ENCODE data around the gene MVD. TPM values are rescaled to one million over a fixed set of nuclear protein-coding genes. Genes with fewer than 3 reads are reported as not detected.

Gene MVD
- total RNA-seq, 6 experiments from 2014 or later: 10.2 to 57.1 (median 15.2) TPM

DNA sequence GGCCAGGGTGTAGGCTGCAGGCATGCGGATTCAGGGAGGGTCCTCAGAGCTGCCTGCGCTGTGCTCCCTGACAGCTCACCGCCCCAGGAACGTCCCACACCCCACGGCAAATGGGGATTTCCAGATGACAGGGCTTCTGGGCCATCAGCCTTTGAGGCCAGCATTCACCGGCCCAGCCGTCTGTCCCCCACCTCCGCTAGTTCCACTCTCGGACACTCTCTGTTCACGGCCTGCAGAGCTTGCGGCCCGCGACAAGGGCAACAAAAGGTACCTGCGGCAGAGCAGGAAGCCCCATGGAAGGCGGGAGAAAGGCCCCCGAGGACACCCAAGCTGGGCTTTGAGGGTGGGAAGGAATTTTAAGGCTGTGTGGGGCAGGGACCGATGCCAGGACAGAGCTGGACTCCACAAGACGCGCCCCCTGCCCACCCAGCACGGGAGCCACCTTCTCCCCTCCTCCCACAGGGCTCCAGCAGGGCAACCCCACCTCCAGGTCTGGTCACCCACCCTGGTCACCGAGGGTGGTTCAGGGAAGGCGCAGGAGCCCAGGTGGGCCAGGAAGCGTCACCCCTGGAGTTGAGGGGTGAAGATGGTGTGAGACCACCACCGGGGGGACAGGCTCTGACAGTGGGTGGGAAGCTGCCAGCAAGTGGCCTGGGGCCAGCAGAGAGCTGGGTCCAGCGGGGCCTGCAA is 6.5 kb downstream of the MVD start:
- WGBS (ENCODE audit: insufficient coverage, low coverage, low lambda C conversion rate, missing lambda C conversion rate): 71% methylated on average over 4 of the region's 25 CpGs
- Histone ChIP-seq H3K27me3 (no peaks in the 10 kb centered on the region), H3K36me3 (peaks cover 0 to 36% (median 0%) of the 10 kb centered on the region in 4 donors), H3K27ac (no peak overlapping the region), H3K4me1 (peaks cover 0 to 6% (median 0%) of the 10 kb centered on the region in 4 donors), H3K4me3 (no peak overlapping the region), H3K9me3 (no peaks in the 10 kb centered on the region)
- no peak for TF ChIP-seq CTCF (IDR thresholded peaks at IDR 0.05)
- no peak for TF ChIP-seq POLR2A (IDR thresholded peaks at IDR 0.05)
- DNase-seq: no peak
- no peak for ATAC-seq
- intact Hi-C loops (cut with DNase I): no loop called here

- no peaks in the 10 kb centered on the region for H3K27me3 ChIP-seq
- ATAC-seq: no peak
- H3K36me3 ChIP-seq: peaks cover 0 to 36% (median 0%) of the 10 kb centered on the region in 4 donors
- peaks cover 0 to under 1% (median 0%) of the 10 kb centered on the region in 4 donors for H3K4me1 ChIP-seq
- H3K27ac ChIP-seq: no peak overlapping the region
- TF ChIP-seq POLR2A (IDR thresholded peaks at IDR 0.05) (no peak), CTCF (IDR thresholded peaks at IDR 0.05) (no peak)
- DNase-seq: no peak
- H3K4me3 ChIP-seq: no peak overlapping the region
- intact Hi-C loops (cut with DNase I): no loop called here
- 76% methylated on average over 2 of the region's 29 CpGs for WGBS (ENCODE audit: insufficient coverage, low coverage, low lambda C conversion rate, missing lambda C conversion rate)
- no peaks in the 10 kb centered on the region for H3K9me3 ChIP-seq
Measured at GRCh38 chr16:88655733-88656281, 7.1 kb downstream of the MVD start.

GRCh38 chr16:88655053-88655732 is 7.7 kb downstream of the MVD start:
- no peaks in the 10 kb centered on the region for H3K4me1 ChIP-seq
- no peak for TF ChIP-seq POLR2A (IDR thresholded peaks at IDR 0.05)
- TF ChIP-seq CTCF (IDR thresholded peaks at IDR 0.05): no peak
- no CpG with 5 or more reads among the region's 50 CpGs for WGBS (ENCODE audit: insufficient coverage, low coverage, low lambda C conversion rate, missing lambda C conversion rate)
- peaks cover 0 to 36% (median 0%) of the 10 kb centered on the region in 4 donors for H3K36me3 ChIP-seq
- DNase-seq (peak in 1 of 3 donors; percentile 56), ATAC-seq (no peak)
- intact Hi-C loops (cut with DNase I): no loop called here
- no peak overlapping the region for H3K4me3 ChIP-seq
- H3K27ac ChIP-seq: no peak overlapping the region
- H3K9me3 ChIP-seq: no peaks in the 10 kb centered on the region
- H3K27me3 ChIP-seq: no peaks in the 10 kb centered on the region

DNA sequence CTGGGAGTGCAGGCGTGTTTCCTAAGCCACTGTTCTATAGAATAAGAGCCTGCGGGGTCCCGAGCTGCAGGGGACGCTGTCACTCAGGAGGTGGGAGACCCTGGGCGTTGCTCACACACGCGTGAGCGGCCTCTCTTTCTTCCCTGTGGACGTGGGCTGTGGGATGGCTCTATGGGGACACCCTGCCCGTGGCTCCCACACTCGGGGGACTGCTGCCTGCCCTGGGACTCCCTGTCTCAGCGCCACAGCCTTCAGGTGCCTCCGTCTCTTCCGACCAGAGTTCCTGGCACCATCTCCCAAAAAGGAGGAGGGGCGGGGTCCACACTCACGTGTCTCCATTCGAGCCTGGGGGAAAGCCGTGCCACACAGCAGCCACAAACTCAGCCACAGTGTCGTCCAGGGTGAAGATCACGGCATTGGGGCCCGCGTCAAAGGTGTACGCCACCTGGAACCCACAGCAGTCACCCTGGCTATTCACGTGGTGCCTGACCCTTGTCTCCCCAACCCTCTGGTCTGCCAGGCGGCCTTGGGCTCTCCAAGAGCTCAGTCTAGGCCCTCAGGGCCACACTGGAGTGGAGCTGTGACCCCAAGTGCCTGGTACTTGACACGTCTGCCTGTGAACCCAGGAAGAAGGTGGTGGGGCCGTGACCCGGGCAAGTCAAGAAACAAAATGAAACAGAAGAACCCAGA is 8.4 kb downstream of the MVD start:
- Histone ChIP-seq H3K27me3 (no peaks in the 10 kb centered on the region), H3K27ac (no peak overlapping the region), H3K4me1 (no peaks in the 10 kb centered on the region), H3K9me3 (no peaks in the 10 kb centered on the region), H3K4me3 (no peak overlapping the region), H3K36me3 (peaks cover 0 to 36% (median 0%) of the 10 kb centered on the region in 4 donors)
- ATAC-seq (no peak), DNase-seq (no peak)
- intact Hi-C loops (cut with DNase I): no loop called here
- 73% methylated on average over 7 of the region's 28 CpGs for WGBS (ENCODE audit: insufficient coverage, low coverage, low lambda C conversion rate, missing lambda C conversion rate)
- TF ChIP-seq CTCF (IDR thresholded peaks at IDR 0.05) (no peak), POLR2A (IDR thresholded peaks at IDR 0.05) (no peak)

Measured in right lobe of liver (tissue), 6 donors.